ENCODE results near the gene SEMA3B. TPM values are rescaled to one million over a fixed set of nuclear protein-coding genes. Genes with fewer than 3 reads are reported as not detected.
A peak's percentile ranks its signal among the peaks of the same experiment; 100 is the strongest.

The SEMA3B gene
- polyA plus RNA-seq, 3 donors = 0.56 TPM; not detected in 2

DNA sequence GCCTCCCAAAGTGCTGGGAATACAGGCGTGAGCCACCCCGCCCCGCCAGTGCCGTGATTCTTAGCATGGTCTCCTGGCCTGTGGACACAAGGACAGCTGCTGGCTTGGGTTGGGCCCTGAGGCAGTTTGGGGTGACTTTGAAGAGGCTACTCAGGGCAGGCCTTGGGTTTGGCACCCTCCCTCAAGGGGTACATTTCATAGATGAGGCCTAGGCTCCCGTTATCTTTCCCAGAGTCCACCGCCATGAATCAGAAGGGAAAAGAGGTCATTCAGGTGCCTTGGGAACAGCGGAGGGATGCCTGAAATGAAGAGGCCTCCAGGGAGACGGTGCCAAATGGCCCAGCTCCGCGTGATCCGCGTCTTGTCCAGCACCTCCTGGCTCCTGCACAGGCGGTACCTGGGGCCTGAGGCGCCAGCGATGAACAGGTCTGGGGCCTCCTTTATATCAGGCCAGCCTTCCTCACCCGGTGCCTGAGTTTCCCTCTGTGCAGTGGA, 23.6 kb upstream of the SEMA3B start:
- 81% methylated on average over 16 of the region's 16 CpGs for WGBS (ENCODE audit: insufficient coverage)
- H3K36me3 Mint-ChIP-seq = peaks cover 32 to 78% of the 10 kb centered on the region in 2 donors
- peak overlapping the region; percentile 61 for H3K9ac ChIP-seq (ENCODE audit: insufficient read depth, low read length, poor library complexity, severe bottlenecking)
- H3K27me3 ChIP-seq (ENCODE audit: control insufficient read depth in 2 of 2, insufficient read depth in 2 of 2, low read length in 2 of 2) = no peaks in the 10 kb centered on the region
- peaks cover 91% of the 10 kb centered on the region for H3K4me1 Mint-ChIP-seq
- TF ChIP-seq, protein P1, sequence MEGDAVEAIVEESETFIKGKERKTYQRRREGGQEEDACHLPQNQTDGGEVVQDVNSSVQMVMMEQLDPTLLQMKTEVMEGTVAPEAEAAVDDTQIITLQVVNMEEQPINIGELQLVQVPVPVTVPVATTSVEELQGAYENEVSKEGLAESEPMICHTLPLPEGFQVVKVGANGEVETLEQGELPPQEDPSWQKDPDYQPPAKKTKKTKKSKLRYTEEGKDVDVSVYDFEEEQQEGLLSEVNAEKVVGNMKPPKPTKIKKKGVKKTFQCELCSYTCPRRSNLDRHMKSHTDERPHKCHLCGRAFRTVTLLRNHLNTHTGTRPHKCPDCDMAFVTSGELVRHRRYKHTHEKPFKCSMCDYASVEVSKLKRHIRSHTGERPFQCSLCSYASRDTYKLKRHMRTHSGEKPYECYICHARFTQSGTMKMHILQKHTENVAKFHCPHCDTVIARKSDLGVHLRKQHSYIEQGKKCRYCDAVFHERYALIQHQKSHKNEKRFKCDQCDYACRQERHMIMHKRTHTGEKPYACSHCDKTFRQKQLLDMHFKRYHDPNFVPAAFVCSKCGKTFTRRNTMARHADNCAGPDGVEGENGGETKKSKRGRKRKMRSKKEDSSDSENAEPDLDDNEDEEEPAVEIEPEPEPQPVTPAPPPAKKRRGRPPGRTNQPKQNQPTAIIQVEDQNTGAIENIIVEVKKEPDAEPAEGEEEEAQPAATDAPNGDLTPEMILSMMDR (IDR thresholded peaks at IDR 0.05) = no peak
- peaks cover 38 to 41% of the 10 kb centered on the region in 2 donors for H3K36me3 ChIP-seq (replicated peaks in 1 of 2; ENCODE audit: control insufficient read depth in 1 of 2, insufficient read depth in 2 of 2, low read length in 2 of 2)
- H3K9me3 ChIP-seq (replicated peaks in 1 of 2; ENCODE audit: control insufficient read depth in 1 of 2, insufficient read depth in 1 of 2, low read length in 2 of 2) = no peaks in the 10 kb centered on the region
- no peak for DNase-seq
- H3K79me2 ChIP-seq (ENCODE audit: insufficient read depth, low read length) = peaks cover 100% of the 10 kb centered on the region
- H4K20me1 ChIP-seq (ENCODE audit: insufficient read depth, low read length) = peaks cover 92% of the 10 kb centered on the region
- peak overlapping the region; percentile 2 to 74 for H3K4me3 Mint-ChIP-seq
- peak overlapping the region in 2 of 3 experiments; percentile 28 to 73 for H3K4me3 ChIP-seq (replicated peaks in 1 of 3; ENCODE audit: low read depth in 2 of 3, low read length in 3 of 3)
- H3K27ac ChIP-seq (ENCODE audit: low read depth in 1 of 2, low read length in 2 of 2) = peak overlapping the region; percentile 98 to 100
- peak overlapping the region; percentile 83 for H3K4me2 ChIP-seq (replicated peaks; ENCODE audit: extremely low read depth, low read length, poor library complexity, severe bottlenecking)
- intact Hi-C loops (cut with micrococcal nuclease) = no loop called here
- peak overlapping the region; percentile 96 to 98 (median 98) for H3K27ac Mint-ChIP-seq
- peaks cover 95 to 98% of the 10 kb centered on the region in 2 donors for H3K4me1 ChIP-seq (ENCODE audit: control insufficient read depth in 1 of 2, insufficient read depth in 2 of 2, low read length in 2 of 2)
- H3K27me3 Mint-ChIP-seq (ENCODE audit: low read depth in 3 of 3) = peaks cover 0 to 3% (median 0%) of the 10 kb centered on the region in 3 donors
- H3K9me3 Mint-ChIP-seq = no peaks in the 10 kb centered on the region
- no peak overlapping the region for H2AFZ ChIP-seq (ENCODE audit: insufficient read depth, low read depth, low read length, poor library complexity, severe bottlenecking)

DNA sequence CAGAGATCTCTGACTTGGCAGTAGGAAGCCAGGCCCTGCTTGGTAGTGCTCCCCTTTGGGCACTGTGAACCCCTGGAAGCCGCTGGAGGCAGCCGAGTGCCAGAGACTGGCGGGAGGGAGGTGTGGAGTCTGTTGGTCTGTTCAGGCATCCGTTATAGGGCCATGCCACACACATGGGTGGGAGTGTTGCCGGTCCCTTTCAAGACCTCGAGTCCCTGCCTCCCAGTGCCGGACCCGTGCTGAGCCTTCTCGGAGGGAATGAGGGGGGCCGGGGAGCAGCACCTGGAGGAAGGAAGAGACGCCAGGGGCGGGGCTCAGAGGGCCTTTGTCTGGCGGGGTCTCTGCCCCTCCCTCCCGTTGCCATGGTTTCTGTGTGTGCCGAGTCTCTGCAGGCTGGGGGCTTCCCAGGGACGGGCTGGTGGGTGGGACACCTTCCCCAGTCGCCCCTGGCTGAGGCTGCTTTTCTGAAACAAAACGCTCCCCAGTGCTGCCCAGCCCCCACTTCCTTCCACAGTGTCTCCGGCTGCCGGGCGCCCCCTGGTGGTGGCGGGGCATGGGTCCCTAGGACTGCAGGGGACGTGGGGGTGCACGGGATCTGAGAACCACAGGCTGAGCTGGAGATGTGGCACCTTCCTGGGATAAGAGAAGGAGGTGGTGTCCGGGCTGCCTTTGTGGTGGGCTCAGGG, 23.0 kb upstream of the SEMA3B start:
- under 1% methylated on average over 19 of the region's 25 CpGs for WGBS (ENCODE audit: insufficient coverage)
- Histone ChIP-seq H3K4me2 (replicated peaks; ENCODE audit: extremely low read depth, low read length, poor library complexity, severe bottlenecking) (peak overlapping the region; percentile 83), H3K79me2 (ENCODE audit: insufficient read depth, low read length) (peaks cover 100% of the 10 kb centered on the region), H2AFZ (ENCODE audit: insufficient read depth, low read depth, low read length, poor library complexity, severe bottlenecking) (no peak overlapping the region), H3K9ac (ENCODE audit: insufficient read depth, low read length, poor library complexity, severe bottlenecking) (peak overlapping the region; percentile 61), H3K36me3 (replicated peaks in 1 of 2; ENCODE audit: control insufficient read depth in 1 of 2, insufficient read depth in 2 of 2, low read length in 2 of 2) (peaks cover 42 to 43% of the 10 kb centered on the region in 2 donors), H3K9me3 (replicated peaks in 1 of 2; ENCODE audit: control insufficient read depth in 1 of 2, insufficient read depth in 1 of 2, low read length in 2 of 2) (no peaks in the 10 kb centered on the region), H3K27ac (ENCODE audit: low read depth in 1 of 2, low read length in 2 of 2) (peak overlapping the region; percentile 98 to 100), H3K4me3 (replicated peaks in 1 of 3; ENCODE audit: low read depth in 2 of 3, low read length in 3 of 3) (peak overlapping the region; percentile 22 to 73 (median 28)), H3K4me1 (ENCODE audit: control insufficient read depth in 1 of 2, insufficient read depth in 2 of 2, low read length in 2 of 2) (peaks cover 88 to 91% of the 10 kb centered on the region in 2 donors), H4K20me1 (ENCODE audit: insufficient read depth, low read length) (peaks cover 92% of the 10 kb centered on the region), H3K27me3 (ENCODE audit: control insufficient read depth in 2 of 2, insufficient read depth in 2 of 2, low read length in 2 of 2) (no peaks in the 10 kb centered on the region)
- TF ChIP-seq, protein P1 (IDR thresholded peaks at IDR 0.05) = peak; percentile 99
- intact Hi-C loops (cut with micrococcal nuclease) = loop anchor here (1.0 to 2.0 kb wide), 2 partner anchors 19 kb away; no protein-coding TSS in a partner anchor
- DNase-seq = peak; percentile 83 to 89 (median 84)
- Mint-ChIP-seq H3K27ac (peak overlapping the region; percentile 96 to 98 (median 98)), H3K36me3 (peaks cover 36 to 78% of the 10 kb centered on the region in 2 donors), H3K9me3 (peaks cover 0 to 2% (median 0%) of the 10 kb centered on the region in 7 donors), H3K4me1 (peaks cover 88% of the 10 kb centered on the region), H3K4me3 (peak overlapping the region; percentile 74 to 88), H3K27me3 (ENCODE audit: low read depth in 3 of 3) (peaks cover 0 to 3% (median 0%) of the 10 kb centered on the region in 3 donors)

Data from CD14-positive monocyte (primary cell).